Duodenal mucosa (tissue), 2 donors: ENCODE measurements around the gene PEX16.

Experiments used
- H3K27ac ChIP-seq: one replicate; pipeline ENCODE4 v1.7.0; 2013; ENCODE audit warnings: low read depth, low read length
- H3K27me3 ChIP-seq, 2 donors: one replicate each; pipeline ENCODE4 v1.7.0; 2013; ENCODE audit warnings: low read length in 2 of 2, control low read depth in 1 of 2; ENCODE audit not compliant: insufficient read depth in 2 of 2, control insufficient read depth in 1 of 2
- H3K36me3 ChIP-seq, 2 donors: one replicate each; pipeline ENCODE4 v1.7.0; 2013; ENCODE audit warnings: low read length in 2 of 2, control low read depth in 1 of 2; ENCODE audit not compliant: insufficient read depth in 2 of 2, control insufficient read depth in 1 of 2
- H3K4me1 ChIP-seq, 2 donors: one replicate each; pipeline ENCODE4 v1.7.0; 2013; ENCODE audit warnings: low read length in 2 of 2, control low read depth in 1 of 2; ENCODE audit not compliant: insufficient read depth in 2 of 2, control insufficient read depth in 1 of 2
- H3K4me3 ChIP-seq, 2 donors: one replicate each; pipeline ENCODE4 v1.7.0; 2013; ENCODE audit warnings: low read length in 2 of 2, low read depth in 1 of 2
- H3K9ac ChIP-seq, 2 donors: one replicate each; pipeline ENCODE4 v1.7.0; 2013; ENCODE audit warnings: low read length in 2 of 2, low read depth in 1 of 2
- H3K9me3 ChIP-seq, 2 donors: one replicate each; pipeline ENCODE4 v1.7.0; 2013; ENCODE audit warnings: low read length in 2 of 2, control low read depth in 1 of 2; ENCODE audit not compliant: control insufficient read depth in 1 of 2

The PEX16 gene

DNA sequence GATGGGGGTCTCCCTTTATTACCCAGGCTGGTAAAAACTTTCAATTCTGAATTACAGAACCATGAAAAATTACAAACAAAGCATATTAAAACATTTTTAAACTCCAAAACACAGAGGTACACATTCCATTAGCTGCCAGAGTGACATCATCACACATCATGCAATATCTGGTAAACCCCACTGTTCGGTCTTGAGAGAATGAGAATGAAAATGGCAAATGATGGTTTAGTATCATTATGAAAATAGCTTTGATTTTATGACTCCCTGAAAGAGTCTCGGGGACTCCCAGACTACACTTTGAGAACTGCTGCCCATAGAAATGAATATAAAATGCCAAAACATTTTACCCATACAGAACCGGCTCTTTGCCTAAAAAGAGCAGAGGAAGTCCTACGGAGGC, 23.6 kb upstream of the PEX16 start:
- H3K4me3 ChIP-seq, result no peak overlapping the region
- peaks cover 3 to 23% of the 10 kb centered on the region in 2 donors for H3K36me3 ChIP-seq
- no peaks in the 10 kb centered on the region for H3K27me3 ChIP-seq
- H3K9ac ChIP-seq, result no peak overlapping the region
- H3K27ac ChIP-seq, result no peak overlapping the region
- no peaks in the 10 kb centered on the region for H3K4me1 ChIP-seq
- H3K9me3 ChIP-seq, result no peaks in the 10 kb centered on the region

DNA sequence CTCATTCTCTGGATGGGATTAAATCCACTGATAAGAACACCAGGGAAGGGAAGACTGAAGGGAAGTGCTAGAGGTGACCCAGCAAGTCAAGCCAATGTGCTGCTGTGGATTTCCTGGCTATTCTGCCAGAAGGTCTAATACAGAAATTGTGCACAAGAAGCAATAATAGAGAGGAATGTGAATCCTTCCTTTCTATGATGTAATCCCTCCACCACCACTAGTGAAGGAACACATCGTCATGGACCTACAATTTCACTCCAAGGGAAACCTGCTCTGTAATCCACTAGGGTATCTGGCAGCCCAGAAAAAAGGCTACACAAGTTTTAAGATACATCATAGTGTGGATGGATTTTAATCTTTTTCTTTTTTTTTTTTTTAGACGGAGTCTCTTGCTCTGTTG, 22.2 kb upstream of the PEX16 start:
- no peaks in the 10 kb centered on the region for H3K27me3 ChIP-seq
- H3K4me1 ChIP-seq, result no peaks in the 10 kb centered on the region
- H3K36me3 ChIP-seq, result peaks cover 9 to 24% of the 10 kb centered on the region in 2 donors
- H3K4me3 ChIP-seq, result no peak overlapping the region
- no peak overlapping the region for H3K27ac ChIP-seq
- no peak overlapping the region for H3K9ac ChIP-seq
- H3K9me3 ChIP-seq, result no peaks in the 10 kb centered on the region

DNA sequence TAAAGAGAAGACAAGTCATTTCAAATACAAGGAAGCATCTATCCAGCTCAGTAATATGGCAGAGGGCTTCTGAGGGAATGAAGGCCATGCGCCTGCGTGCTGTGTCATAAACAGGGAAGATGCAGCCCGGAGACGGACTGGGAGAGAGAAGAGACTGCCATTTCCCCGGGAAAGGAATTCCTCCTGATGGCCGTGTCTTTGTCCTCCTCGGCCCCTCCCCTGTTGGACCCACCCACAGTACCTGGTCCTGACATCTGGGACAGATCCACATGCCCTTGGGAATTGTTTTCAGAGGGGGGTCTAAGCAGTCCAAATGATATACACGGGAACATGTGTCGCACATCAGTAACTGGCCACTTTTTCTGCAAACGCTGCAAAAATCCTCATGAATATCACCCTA, 20.2 kb upstream of the PEX16 start:
- Histone ChIP-seq H3K9ac (no peak overlapping the region), H3K36me3 (peaks cover 21 to 38% of the 10 kb centered on the region in 2 donors), H3K4me3 (no peak overlapping the region), H3K27ac (no peak overlapping the region), H3K4me1 (no peaks in the 10 kb centered on the region), H3K27me3 (no peaks in the 10 kb centered on the region), H3K9me3 (no peaks in the 10 kb centered on the region)

DNA sequence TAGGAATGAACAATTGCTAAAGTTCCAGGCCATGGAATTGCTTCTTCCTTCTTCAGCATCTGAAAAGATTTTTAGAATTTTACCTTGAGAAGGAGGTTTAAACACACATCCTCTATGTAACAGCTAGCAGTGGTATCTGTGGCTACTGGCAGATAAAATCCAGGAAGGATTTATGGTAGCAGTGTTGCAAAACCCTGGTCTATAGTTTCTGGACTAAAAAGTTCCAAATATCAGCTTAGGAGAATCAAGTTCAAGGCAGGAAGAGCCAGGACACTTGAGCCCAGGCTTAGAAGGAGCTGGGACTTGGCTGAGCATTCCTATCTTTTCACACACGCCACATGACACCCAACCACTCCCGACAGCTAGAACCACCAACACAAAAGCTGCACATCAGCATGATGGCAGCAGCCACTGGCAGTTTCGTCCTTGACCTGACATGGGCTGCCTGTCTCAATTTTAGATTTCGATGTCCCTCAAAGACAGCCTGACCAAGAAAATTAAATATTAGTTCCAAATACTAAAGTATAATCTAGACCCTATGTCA, 18.9 kb upstream of the PEX16 start:
- H3K27ac ChIP-seq, result no peak overlapping the region
- no peaks in the 10 kb centered on the region for H3K9me3 ChIP-seq
- H3K4me1 ChIP-seq, result no peaks in the 10 kb centered on the region
- peaks cover 21 to 47% of the 10 kb centered on the region in 2 donors for H3K36me3 ChIP-seq
- no peaks in the 10 kb centered on the region for H3K27me3 ChIP-seq
- no peak overlapping the region for H3K4me3 ChIP-seq
- H3K9ac ChIP-seq, result no peak overlapping the region

DNA sequence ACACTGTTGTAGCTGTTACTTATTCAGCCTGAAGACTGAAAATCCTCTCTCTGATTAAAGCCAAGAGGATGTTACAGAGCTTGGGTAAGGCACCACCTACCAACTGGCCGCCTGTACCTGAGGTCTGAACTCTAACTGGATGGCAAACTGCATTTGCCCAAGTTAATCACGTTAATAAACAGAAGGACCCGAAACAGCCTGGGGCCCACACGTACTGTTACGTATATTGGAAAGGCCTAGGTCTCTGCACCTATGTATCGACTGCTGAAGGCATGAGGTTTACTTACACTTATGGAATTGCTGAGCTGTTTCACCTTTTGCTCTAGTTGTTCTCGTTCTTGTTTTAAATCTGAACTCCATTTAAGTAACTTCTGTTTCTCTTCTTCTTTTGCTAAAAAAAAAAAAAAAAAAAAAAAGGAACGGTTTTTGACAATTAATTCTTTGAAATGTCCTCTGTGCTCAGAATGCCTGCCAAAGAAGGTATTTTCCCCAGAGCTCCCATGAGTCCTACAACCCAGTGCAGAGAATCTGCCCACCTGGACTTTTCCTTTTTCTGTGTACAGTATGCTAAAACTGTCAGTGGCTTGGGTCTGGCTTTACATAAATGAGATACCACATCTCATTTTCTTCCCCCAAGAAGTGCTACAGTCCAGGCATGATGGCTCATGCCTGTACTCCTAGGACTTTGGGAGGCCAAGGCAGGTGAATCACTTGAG, 17.8 kb upstream of the PEX16 start:
- Histone ChIP-seq H3K9ac (no peak overlapping the region), H3K4me1 (peaks cover under 1 to 2% of the 10 kb centered on the region in 2 donors), H3K4me3 (no peak overlapping the region), H3K9me3 (no peaks in the 10 kb centered on the region), H3K27me3 (no peaks in the 10 kb centered on the region), H3K36me3 (peaks cover 21 to 44% of the 10 kb centered on the region in 2 donors), H3K27ac (no peak overlapping the region)

DNA sequence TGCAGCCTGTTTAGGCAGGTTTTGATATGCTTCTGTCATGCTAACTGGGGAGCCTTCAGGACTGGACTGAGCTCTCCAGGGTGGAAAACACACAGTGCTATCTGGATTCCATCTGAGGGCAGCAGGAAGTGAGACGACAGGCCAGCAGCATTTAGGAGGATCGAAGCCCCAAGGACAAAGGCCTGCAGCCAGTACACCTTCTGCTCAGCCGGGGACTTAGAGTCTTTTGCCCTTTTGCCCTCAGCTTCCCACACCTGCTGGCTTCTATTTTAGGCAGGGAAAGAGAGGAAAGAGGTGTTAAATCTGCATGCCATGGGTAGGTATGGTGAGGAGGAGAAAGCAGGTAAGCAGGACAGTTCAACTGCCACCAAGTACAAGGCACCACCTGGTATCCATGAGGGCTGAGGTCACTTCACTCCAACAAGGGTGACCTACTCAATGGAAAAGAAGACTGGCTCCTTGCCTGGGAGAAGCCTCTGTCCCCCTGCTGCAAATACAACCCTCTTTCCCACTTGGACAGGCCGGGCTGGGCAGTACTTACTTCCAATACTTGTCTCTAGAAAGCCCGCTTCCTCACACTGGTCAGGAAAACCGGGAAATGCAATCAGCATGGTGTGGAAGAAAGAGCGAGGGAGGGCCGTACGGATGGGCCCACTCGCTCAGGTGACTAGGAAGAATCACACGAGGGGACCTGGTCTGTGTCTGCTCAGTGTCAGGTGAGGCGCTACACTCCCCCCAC, 17.1 kb upstream of the PEX16 start:
- peaks cover 21 to 44% of the 10 kb centered on the region in 2 donors for H3K36me3 ChIP-seq
- H3K4me3 ChIP-seq, result no peak overlapping the region
- no peak overlapping the region for H3K27ac ChIP-seq
- no peaks in the 10 kb centered on the region for H3K27me3 ChIP-seq
- H3K4me1 ChIP-seq, result peaks cover 8 to 9% of the 10 kb centered on the region in 2 donors
- H3K9me3 ChIP-seq, result no peaks in the 10 kb centered on the region
- no peak overlapping the region for H3K9ac ChIP-seq

DNA sequence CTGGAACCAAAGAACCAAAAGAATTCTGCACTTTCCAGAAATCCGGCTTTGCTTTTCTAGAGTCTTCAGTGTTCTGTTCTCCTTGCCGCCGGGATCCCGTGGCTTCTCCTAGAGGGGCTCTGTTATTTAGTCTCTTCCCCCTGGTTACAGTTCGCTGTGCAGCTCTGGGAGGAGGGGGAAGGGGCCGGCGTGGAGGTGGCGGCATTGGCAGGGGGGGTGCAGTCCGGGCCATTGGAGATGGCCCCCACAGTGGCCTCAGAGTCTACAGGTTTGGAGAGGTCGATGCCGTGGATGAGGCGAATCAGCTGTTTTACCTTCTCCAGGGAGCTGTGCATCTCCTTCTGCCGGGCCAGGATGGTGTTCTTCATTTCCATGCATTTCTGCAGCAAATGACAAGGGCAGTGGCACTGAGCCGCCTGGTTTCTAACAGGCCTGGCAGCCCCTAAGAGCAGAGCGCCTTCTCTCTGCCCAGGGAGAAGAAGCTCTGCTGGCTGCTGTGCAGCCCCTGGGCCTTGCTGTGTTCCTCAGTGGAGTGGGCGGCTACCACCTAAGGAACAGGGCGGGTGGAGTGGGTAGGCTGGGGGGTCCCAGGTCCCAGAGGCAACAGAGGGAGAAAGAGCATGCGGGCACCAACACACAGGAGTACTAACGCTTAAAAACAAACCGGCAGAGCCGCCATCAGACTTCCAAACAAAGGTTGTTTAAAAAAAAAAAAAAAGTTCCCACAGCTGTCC, 16.3 kb upstream of the PEX16 start:
- Histone ChIP-seq H3K27me3 (no peaks in the 10 kb centered on the region), H3K4me3 (no peak overlapping the region), H3K4me1 (peaks cover 12 to 14% of the 10 kb centered on the region in 2 donors), H3K27ac (no peak overlapping the region), H3K9ac (no peak overlapping the region), H3K36me3 (peaks cover 21 to 44% of the 10 kb centered on the region in 2 donors), H3K9me3 (no peaks in the 10 kb centered on the region)

DNA sequence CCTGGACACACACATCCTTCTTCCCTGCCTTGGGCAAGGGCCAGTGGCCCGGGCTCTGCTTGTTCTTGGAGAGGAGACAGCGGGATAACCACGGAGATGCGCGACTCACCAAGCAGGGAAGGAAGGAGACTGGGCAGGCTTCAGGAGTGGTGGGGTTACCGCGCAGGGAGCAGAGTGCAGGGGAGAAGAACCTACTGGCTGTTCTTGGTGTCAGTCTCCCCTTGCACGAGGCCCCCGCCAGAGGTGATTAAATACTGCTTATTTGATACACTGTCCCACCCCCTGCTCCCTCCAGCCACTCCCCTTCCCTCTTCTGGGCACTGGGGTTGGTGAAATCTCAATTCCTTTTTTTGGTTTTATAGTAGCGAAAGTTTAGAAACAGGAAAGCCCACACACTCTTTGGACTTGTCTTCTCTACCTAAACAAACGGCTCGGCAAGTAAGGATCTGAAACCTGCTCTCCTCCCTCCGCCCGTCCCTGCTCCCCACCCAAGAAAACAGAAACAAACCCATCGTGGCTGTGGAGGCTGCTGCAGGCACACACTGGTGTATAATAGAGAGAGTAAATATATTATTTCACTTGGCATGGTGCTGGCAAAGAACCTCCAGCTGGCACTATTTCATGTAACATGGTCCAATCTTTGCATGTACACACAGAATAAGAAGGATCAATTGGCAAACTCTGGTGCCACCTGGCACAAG, 15.6 kb upstream of the PEX16 start:
- no peaks in the 10 kb centered on the region for H3K27me3 ChIP-seq
- peaks cover 12 to 14% of the 10 kb centered on the region in 2 donors for H3K4me1 ChIP-seq
- no peaks in the 10 kb centered on the region for H3K9me3 ChIP-seq
- no peak overlapping the region for H3K4me3 ChIP-seq
- no peak overlapping the region for H3K27ac ChIP-seq
- H3K9ac ChIP-seq, result no peak overlapping the region
- H3K36me3 ChIP-seq, result peaks cover 21 to 44% of the 10 kb centered on the region in 2 donors

DNA sequence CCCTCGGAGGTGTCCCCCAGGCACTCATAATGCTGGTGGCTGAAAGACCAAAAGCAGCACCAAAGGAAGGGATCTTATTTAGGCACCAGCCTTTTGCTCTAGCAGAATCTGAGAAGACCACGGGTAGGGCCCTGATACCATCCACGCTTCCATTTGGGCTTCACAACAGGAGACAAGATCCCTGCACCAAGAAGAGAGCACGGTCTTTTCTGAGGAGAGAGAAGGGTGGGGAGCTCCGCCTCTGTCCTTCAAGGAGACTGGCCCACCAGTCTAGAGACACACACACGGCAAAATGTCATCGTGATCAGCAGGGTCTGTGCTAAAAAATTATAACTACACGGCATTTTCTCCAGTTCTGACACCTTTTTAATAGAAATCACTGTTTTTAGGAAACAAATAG, 14.5 kb upstream of the PEX16 start:
- Histone ChIP-seq H3K4me3 (no peak overlapping the region), H3K4me1 (peaks cover 12 to 14% of the 10 kb centered on the region in 2 donors), H3K27me3 (no peaks in the 10 kb centered on the region), H3K9ac (no peak overlapping the region), H3K36me3 (peaks cover 18 to 44% of the 10 kb centered on the region in 2 donors), H3K9me3 (no peaks in the 10 kb centered on the region), H3K27ac (no peak overlapping the region)
